B cell (primary cell): ENCODE measurements around the gene VPS39. TPM values are rescaled to one million over a fixed set of nuclear protein-coding genes. Genes with fewer than 3 reads are reported as not detected.

Experiments
- ATAC-seq: fragments of 200-7000 bp; cut with Tn5 transposase; one replicate; pipeline ENCODE4 v1.10.0; 2021; ENCODE audit warnings: low read depth, mild to moderate bottlenecking, moderate number of reproducible peaks, moderate library complexity
- CTCF ChIA-PET: fragments of 350-600 bp; sonication (Branson Sonifier 250); formaldehyde crosslinking; loops from one replicate; lab custom pipeline; 2021; ENCODE audit warnings: antibody characterized with exemption, inconsistent platforms; lab: Charles Lee
- POLR2A ChIA-PET: fragments of 350-600 bp; sonication (Branson Sonifier 250); formaldehyde crosslinking; loops from one replicate; lab custom pipeline; 2021; ENCODE audit warnings: antibody characterized with exemption; lab: Charles Lee
- DNase-seq: peaks from one replicate; pipeline ENCODE4 v3.0.0; 2013
- H2AFZ ChIP-seq: 2 replicates; pipeline ENCODE4 v1.6.1; 2012; ENCODE audit warnings: mild to moderate bottlenecking, low read depth, low read length; ENCODE audit not compliant: insufficient read depth, poor library complexity, severe bottlenecking
- H3K27ac ChIP-seq, 2 donors: 1 replicate in 1 of 2; 2 replicates in 1 of 2; pipeline ENCODE4 v1.5.1; 2012 to 2013; ENCODE audit warnings: low read length in 2 of 2, mild to moderate bottlenecking in 2 of 2, moderate library complexity in 1 of 2
- H3K27me3 ChIP-seq, 4 experiments: fragments of 200-600 bp in 1 of 4; sonication (generic) in 1 of 4; replicated peaks in 1 of 4; 1 replicate in 2 of 4; 2 replicates in 2 of 4; pipeline versions ENCODE4 v1.6.1 to v1.7.0; 2013 to 2016; ENCODE audit warnings: low read length in 3 of 4, mild to moderate bottlenecking in 2 of 4, mixed read lengths in 1 of 4, moderate library complexity in 1 of 4; ENCODE audit not compliant: insufficient read depth in 4 of 4, control insufficient read depth in 3 of 4; ENCODE audit errors: control extremely low read depth in 1 of 4
- H3K36me3 ChIP-seq, 2 experiments: replicated peaks in 1 of 2; 1 replicate in 1 of 2; 2 replicates in 1 of 2; pipeline versions ENCODE4 v1.6.1 to v1.7.1; 2013; ENCODE audit warnings: low read length in 1 of 2; ENCODE audit not compliant: insufficient read depth in 2 of 2, control insufficient read depth in 1 of 2; ENCODE audit errors: control extremely low read depth in 1 of 2, extremely low read depth in 1 of 2
- H3K4me1 ChIP-seq, 2 donors: fragments of 200-600 bp in 1 of 2; sonication (generic) in 1 of 2; 1 replicate in 1 of 2; 2 replicates in 1 of 2; pipeline versions ENCODE4 v1.5.1 to v1.6.1; 2013 to 2017; ENCODE audit warnings: low read length in 2 of 2; ENCODE audit not compliant: control insufficient read depth in 2 of 2, insufficient read depth in 2 of 2
- H3K4me2 ChIP-seq: replicated peaks from 2 replicates; pipeline ENCODE3; 2012; ENCODE audit warnings: mild to moderate bottlenecking, low read depth, low read length; ENCODE audit not compliant: poor library complexity, severe bottlenecking
- H3K4me3 ChIP-seq, 5 experiments: fragments of 200-600 bp in 1 of 5; sonication (generic) in 1 of 5; 1 replicate in 3 of 5; 2 replicates in 2 of 5; pipeline versions ENCODE4 v1.5.1 to v1.7.0; 2011 to 2016; ENCODE audit warnings: low read length in 4 of 5, mild to moderate bottlenecking in 4 of 5, low read depth in 2 of 5, control low read depth in 1 of 5, moderate library complexity in 1 of 5; ENCODE audit not compliant: insufficient read depth in 1 of 5; ENCODE audit errors: control extremely low read depth in 1 of 5, extremely low read depth in 1 of 5
- H3K79me2 ChIP-seq: fragments of 200-600 bp; sonication (generic); one replicate; pipeline ENCODE4 v1.6.0; 2016; ENCODE audit warnings: low read length; ENCODE audit not compliant: control insufficient read depth, insufficient read depth
- H3K9ac ChIP-seq: fragments of 200-600 bp; sonication (generic); 2 replicates; pipeline ENCODE4 v1.6.1; 2017; ENCODE audit warnings: mild to moderate bottlenecking, low read length, moderate library complexity
- H3K9me3 ChIP-seq, 3 donors: one replicate each; pipeline versions ENCODE4 v1.6.1 to v1.7.1; 2013; ENCODE audit warnings: low read length in 2 of 3; ENCODE audit not compliant: control insufficient read depth in 2 of 3, insufficient read depth in 1 of 3; ENCODE audit errors: control extremely low read depth in 1 of 3
- H4K20me1 ChIP-seq: 2 replicates; pipeline ENCODE4 v1.6.0; 2012; ENCODE audit warnings: mild to moderate bottlenecking, low read length; ENCODE audit not compliant: insufficient read depth, control insufficient read depth, poor library complexity, severe bottlenecking
- H3K27ac Mint-ChIP-seq: one replicate; pipeline ENCODE4 v1.8.0; 2021; ENCODE audit warnings: mixed read lengths
- H3K27me3 Mint-ChIP-seq: one replicate; pipeline ENCODE4 v1.8.0; 2021; ENCODE audit warnings: mixed read lengths
- H3K4me1 Mint-ChIP-seq: one replicate; pipeline ENCODE4 v1.8.0; 2021; ENCODE audit warnings: mixed read lengths
- H3K4me3 Mint-ChIP-seq: one replicate; pipeline ENCODE4 v1.8.0; 2021; ENCODE audit warnings: mixed read lengths
- H3K9me3 Mint-ChIP-seq: one replicate; pipeline ENCODE4 v1.8.0; 2022; ENCODE audit warnings: mixed read lengths; ENCODE audit not compliant: insufficient read depth
- CTCF ChIP-seq: fragments of 200-600 bp; IDR thresholded peaks from one replicate; pipeline ENCODE4 v1.8.0; 2022; ENCODE audit warnings: antibody characterized with exemption, mild to moderate bottlenecking
- EZH2 ChIP-seq: IDR thresholded peaks from 2 replicates; pipeline ENCODE4 v1.6.1; 2012; ENCODE audit warnings: borderline replicate concordance, low read depth, mild to moderate bottlenecking, moderate library complexity, low read length; ENCODE audit not compliant: insufficient read depth, poor library complexity, severe bottlenecking
- WGBS: methylation state at CpG from one replicate; pipeline ENCODE4 v1.1.5; 2013; ENCODE audit warnings: missing lambda C conversion rate; ENCODE audit not compliant: insufficient coverage; 5-methylcytosine and 5-hydroxymethylcytosine counted together
- intact Hi-C: fragments of 100-400 bp; cut with micrococcal nuclease; formaldehyde crosslinking; loops from one replicate; pipeline ENCODE4 v1.10.0; 2022
- polyA plus RNA-seq: library from polyadenylated mRNA; depleted of rRNA; stranded (reverse); fragments of >200 nt; gene quantifications from 2 replicates; pipeline ENCODE4 v1.2.3, GENCODE V29; 2012
- total RNA-seq, 2 donors: library from RNA; stranded (reverse); fragments of 120-200 nt in 1 of 2; gene quantifications; 1 replicate in 1 of 2; 2 replicates in 1 of 2; pipeline versions ENCODE4 v1.2.3 to v1.2.4, GENCODE V29; 2013 to 2022

Gene VPS39
- total and polyA plus RNA-seq, 2 donors (not counting 1 experiment from before 2014, with no cell fraction given) = 82.8 to 145 TPM

GRCh38 chr15:42141795-42142667 is 66.1 kb downstream of the VPS39 start:
- no peak overlapping the region for H3K4me3 ChIP-seq
- no peaks in the 10 kb centered on the region for H3K4me1 ChIP-seq
- H3K27ac ChIP-seq = no peak overlapping the region
- H3K4me1 Mint-ChIP-seq = no peaks in the 10 kb centered on the region
- DNase-seq (no peak), ATAC-seq (no peak)
- H3K9me3 Mint-ChIP-seq = no peaks in the 10 kb centered on the region
- no peaks in the 10 kb centered on the region for H3K79me2 ChIP-seq
- no peaks in the 10 kb centered on the region for H4K20me1 ChIP-seq
- H3K27me3 ChIP-seq = peaks cover 0 to 6% (median 0%) of the 10 kb centered on the region in 4 experiments
- H2AFZ ChIP-seq = no peak overlapping the region
- ChIA-PET POLR2A (no interaction called here), CTCF (no interaction called here)
- TF ChIP-seq CTCF (no peak), EZH2 (no peak)
- intact Hi-C loops = no loop called here
- H3K27ac Mint-ChIP-seq = no peak overlapping the region
- no peak overlapping the region for H3K9ac ChIP-seq
- no peaks in the 10 kb centered on the region for H3K9me3 ChIP-seq
- no peak overlapping the region for H3K4me3 Mint-ChIP-seq
- H3K27me3 Mint-ChIP-seq = peaks cover 7% of the 10 kb centered on the region
- no peak overlapping the region for H3K4me2 ChIP-seq
- H3K36me3 ChIP-seq = no peaks in the 10 kb centered on the region
- WGBS = 91% methylated on average over 19 of the region's 21 CpGs

- 83% methylated on average over 4 of the region's 7 CpGs for WGBS
- Histone ChIP-seq H3K4me3 (no peak overlapping the region), H3K36me3 (no peaks in the 10 kb centered on the region), H3K9ac (no peak overlapping the region), H3K9me3 (no peaks in the 10 kb centered on the region), H3K27ac (no peak overlapping the region), H3K79me2 (no peaks in the 10 kb centered on the region), H2AFZ (no peak overlapping the region), H4K20me1 (no peaks in the 10 kb centered on the region), H3K4me2 (no peak overlapping the region), H3K27me3 (peaks cover 0 to 3% (median 0%) of the 10 kb centered on the region in 4 experiments), H3K4me1 (no peaks in the 10 kb centered on the region)
- DNase-seq (no peak), ATAC-seq (no peak)
- H3K27me3 Mint-ChIP-seq = peaks cover 7% of the 10 kb centered on the region
- no peak overlapping the region for H3K27ac Mint-ChIP-seq
- no peaks in the 10 kb centered on the region for H3K4me1 Mint-ChIP-seq
- intact Hi-C loops = no loop called here
- no peak for TF ChIP-seq CTCF
- TF ChIP-seq EZH2 = no peak
- ChIA-PET POLR2A (no interaction called here), CTCF (no interaction called here)
- H3K4me3 Mint-ChIP-seq = no peak overlapping the region
- no peaks in the 10 kb centered on the region for H3K9me3 Mint-ChIP-seq
Observed at GRCh38 chr15:42141246-42141645, 66.9 kb downstream of the VPS39 start.
